ENCODE measurements around the gene UBAC1.

- TF ChIP-seq MAX (IDR thresholded peaks at IDR 0.05): no peak
- TF ChIP-seq JUND (IDR thresholded peaks at IDR 0.05): no peak
- TF ChIP-seq REST (IDR thresholded peaks at IDR 0.05): no peak
- no peak for TF ChIP-seq CTCF (IDR thresholded peaks at IDR 0.05; ENCODE audit: low read depth, low read length, missing input control)
- no peak for TF ChIP-seq GABPA (IDR thresholded peaks at IDR 0.05 in 1 of 2, conservative IDR thresholded peaks at IDR 0.05 in 1 of 2)
- TF ChIP-seq YY1 (IDR thresholded peaks at IDR 0.05): no peak
- no peak for TF ChIP-seq TAF1 (conservative IDR thresholded peaks at IDR 0.05)
Observed at GRCh38 chr9:135959814-135960213, 1.4 kb downstream of the UBAC1 start.

All from liver (tissue), 3 donors.